Endothelial cell of umbilical vein (primary cell): ENCODE results near the gene ACADVL. TPM values are rescaled to one million over a fixed set of nuclear protein-coding genes. Genes with fewer than 3 reads are reported as not detected.
A peak's percentile ranks its signal among the peaks of the same experiment; 100 is the strongest.

ENCODE experiments used
- BruUV-seq: library from RNA; stranded (reverse); fragments of 400-500 nt; replicated peaks from 2 replicates; lab custom pipeline; 2021; lab: Mats Ljungman, UMichigan
- CTCF ChIA-PET: fragments of 300-600, 350-600 bp; sonication (Branson Sonifier 250); formaldehyde crosslinking; loops from one replicate; lab custom pipeline; 2021; ENCODE audit warnings: antibody characterized with exemption, inconsistent platforms; lab: Charles Lee
- POLR2A ChIA-PET: fragments of 300-600, 350-600 bp; sonication (Branson Sonifier 250); formaldehyde crosslinking; loops from one replicate; lab custom pipeline; 2021; ENCODE audit warnings: antibody characterized with exemption, inconsistent platforms; lab: Charles Lee
- DNase-seq: peaks from one replicate; pipeline ENCODE4 v3.0.0-alpha.2; 2011; ENCODE audit warnings: low read depth, low spot score
- FAIRE-seq: peaks from 2 replicates; lab custom pipeline; 2011; peaks lifted over from hg19 to GRCh38; lab: Jason Lieb, UNC
- H2AFZ ChIP-seq: 2 replicates; pipeline ENCODE4 v1.6.0; 2012; ENCODE audit warnings: low read depth, low read length, control low read depth, inconsistent platforms
- H3K27ac ChIP-seq: 2 replicates; pipeline ENCODE4 v1.5.1; 2011; ENCODE audit warnings: low read depth, mild to moderate bottlenecking, control low read depth, low read length, moderate library complexity; ENCODE audit not compliant: insufficient read depth
- H3K27me3 ChIP-seq, 2 experiments: 2 replicates each; pipeline versions ENCODE4 v1.6.0 to v1.6.1; 2011; ENCODE audit warnings: low read length in 2 of 2, mixed read lengths in 1 of 2; ENCODE audit not compliant: control insufficient read depth in 2 of 2, insufficient read depth in 2 of 2
- H3K36me3 ChIP-seq, 2 experiments: 2 replicates in 1 of 2; 3 replicates in 1 of 2; pipeline ENCODE4 v1.5.1; 2011; ENCODE audit warnings: low read length in 2 of 2, mild to moderate bottlenecking in 1 of 2, moderate library complexity in 1 of 2; ENCODE audit not compliant: control insufficient read depth in 2 of 2, insufficient read depth in 2 of 2; ENCODE audit errors: extremely low read depth in 1 of 2
- H3K4me1 ChIP-seq: 3 replicates; pipeline ENCODE4 v1.5.1; 2011; ENCODE audit warnings: mild to moderate bottlenecking, low read length; ENCODE audit not compliant: control insufficient read depth, insufficient read depth; ENCODE audit errors: extremely low read depth
- H3K4me2 ChIP-seq: 2 replicates; pipeline ENCODE4 v1.6.1; 2011; ENCODE audit warnings: low read length, control low read depth, mixed read lengths; ENCODE audit not compliant: insufficient read depth
- H3K4me3 ChIP-seq, 3 experiments: fragments of 200-600 bp in 1 of 3; sonication (generic), shearing (Covaris generic) in 1 of 3; replicated peaks in 1 of 3; 2 replicates each; pipeline ENCODE4 v1.5.1; 2011 to 2016; ENCODE audit warnings: control low read depth in 3 of 3, low read length in 3 of 3, mild to moderate bottlenecking in 2 of 3, inconsistent platforms in 1 of 3, low read depth in 1 of 3, moderate library complexity in 1 of 3; ENCODE audit not compliant: insufficient read depth in 1 of 3
- H3K79me2 ChIP-seq: 2 replicates; pipeline ENCODE4 v1.6.0; 2012; ENCODE audit warnings: low read length, inconsistent platforms; ENCODE audit not compliant: control insufficient read depth, insufficient read depth
- H3K9ac ChIP-seq: replicated peaks from 2 replicates; pipeline ENCODE3; 2011; ENCODE audit warnings: low read length, control low read depth; ENCODE audit not compliant: insufficient read depth; ENCODE audit errors: extremely low read depth
- H3K9me1 ChIP-seq: replicated peaks from 3 replicates; pipeline ENCODE4 v1.6.0; 2011; ENCODE audit warnings: mild to moderate bottlenecking, low read length; ENCODE audit not compliant: control insufficient read depth, insufficient read depth; ENCODE audit errors: extremely low read depth
- H3K9me3 ChIP-seq: replicated peaks from 2 replicates; pipeline ENCODE4 v1.5.1; 2012; ENCODE audit warnings: low read length, inconsistent platforms; ENCODE audit not compliant: control insufficient read depth, insufficient read depth
- H4K20me1 ChIP-seq: replicated peaks from 2 replicates; pipeline ENCODE3; 2011; ENCODE audit warnings: mild to moderate bottlenecking, low read length; ENCODE audit not compliant: control insufficient read depth, insufficient read depth; ENCODE audit errors: extremely low read depth
- FOS ChIP-seq: IDR thresholded peaks from 2 replicates; pipeline ENCODE4 v1.6.1; 2011; ENCODE audit warnings: mild to moderate bottlenecking, low read length, moderate library complexity, borderline replicate concordance; ENCODE audit not compliant: insufficient read depth
- GATA2 ChIP-seq: IDR thresholded peaks from 2 replicates; pipeline ENCODE4 v1.7.0; 2011; ENCODE audit warnings: low read depth, mild to moderate bottlenecking, moderate library complexity, mixed read lengths, low read length; ENCODE audit not compliant: insufficient read length, insufficient read depth
- JUN ChIP-seq: IDR thresholded peaks from 2 replicates; pipeline ENCODE4 v1.6.1; 2011; ENCODE audit warnings: borderline replicate concordance, low read depth; ENCODE audit not compliant: insufficient read length, insufficient read depth
- POLR2A ChIP-seq: IDR thresholded peaks from 2 replicates; pipeline ENCODE4 v1.6.1; 2012; ENCODE audit warnings: low read depth, mild to moderate bottlenecking, control low read depth, low read length
- POLR2AphosphoS5 ChIP-seq: IDR thresholded peaks from 2 replicates; pipeline ENCODE4 v1.6.1; 2012; ENCODE audit warnings: low read depth, mild to moderate bottlenecking, control low read depth, low read length, moderate library complexity; ENCODE audit not compliant: insufficient read depth
- dilution Hi-C: fragments of 300-500 bp; cut with MboI; formaldehyde crosslinking; loops from one replicate; pipeline ENCODE4 v1.15.0; 2019; ENCODE audit warnings: low sequenced_read_pairs; ENCODE audit not compliant: extremely low pct_ligation_motif_present
- intact Hi-C: fragments of 100-400 bp; cut with micrococcal nuclease; formaldehyde crosslinking; loops from one replicate; pipeline ENCODE4 v1.10.0; 2022
- polyA plus RNA-seq, 4 experiments: library from polyadenylated mRNA; depleted of rRNA in 3 of 4; stranded (reverse) in 3 of 4; unstranded in 1 of 4; fragments of >200 nt; gene quantifications; 2 replicates each; pipeline versions ENCODE4 v1.2.1 to v1.2.3, GENCODE V29; 2011 to 2012; ENCODE audit warnings: missing spikeins in 1 of 4
- total RNA-seq: library from RNA; stranded (reverse); gene quantifications from 2 replicates; pipeline ENCODE4 v1.2.3, GENCODE V29; 2021
- TF ChIP-seq, protein P1 (sequence below), 2 donors: IDR thresholded peaks; 1 replicate in 1 of 2; 2 replicates in 1 of 2; pipeline ENCODE4 v1.5.1; 2011; ENCODE audit warnings: low read length in 2 of 2, mild to moderate bottlenecking in 2 of 2, moderate library complexity in 2 of 2, control low read depth in 1 of 2, inconsistent platforms in 1 of 2, low read depth in 1 of 2; ENCODE audit not compliant: insufficient read depth in 1 of 2; ENCODE audit errors: extremely low read depth in 1 of 2

Gene ACADVL
- total and polyA plus RNA-seq, 2 donors (not counting 3 experiments of a cell fraction or from before 2014, with no cell fraction given), result 308 to 376 TPM

- Histone ChIP-seq H3K36me3 (peaks cover 0 to 6% of the 10 kb centered on the region in 2 experiments), H2AFZ (no peak overlapping the region), H3K9me3 (no peaks in the 10 kb centered on the region), H3K4me1 (no peaks in the 10 kb centered on the region), H3K27ac (no peak overlapping the region), H3K4me2 (no peak overlapping the region), H3K27me3 (no peaks in the 10 kb centered on the region), H3K9me1 (no peaks in the 10 kb centered on the region), H3K79me2 (no peaks in the 10 kb centered on the region), H3K4me3 (no peak overlapping the region), H3K9ac (no peak overlapping the region), H4K20me1 (no peaks in the 10 kb centered on the region)
- dilution Hi-C loops, result no loop called here
- CTCF ChIA-PET, result interaction anchor here (0.9 to 3.0 kb wide), 3 partner anchors 9 to 140 kb away, joined by 3 to 19 read pairs (median 13); no protein-coding TSS in a partner anchor
- intact Hi-C loops, result no loop called here
- POLR2A ChIA-PET, result no interaction called here
- TF ChIP-seq, protein P1, sequence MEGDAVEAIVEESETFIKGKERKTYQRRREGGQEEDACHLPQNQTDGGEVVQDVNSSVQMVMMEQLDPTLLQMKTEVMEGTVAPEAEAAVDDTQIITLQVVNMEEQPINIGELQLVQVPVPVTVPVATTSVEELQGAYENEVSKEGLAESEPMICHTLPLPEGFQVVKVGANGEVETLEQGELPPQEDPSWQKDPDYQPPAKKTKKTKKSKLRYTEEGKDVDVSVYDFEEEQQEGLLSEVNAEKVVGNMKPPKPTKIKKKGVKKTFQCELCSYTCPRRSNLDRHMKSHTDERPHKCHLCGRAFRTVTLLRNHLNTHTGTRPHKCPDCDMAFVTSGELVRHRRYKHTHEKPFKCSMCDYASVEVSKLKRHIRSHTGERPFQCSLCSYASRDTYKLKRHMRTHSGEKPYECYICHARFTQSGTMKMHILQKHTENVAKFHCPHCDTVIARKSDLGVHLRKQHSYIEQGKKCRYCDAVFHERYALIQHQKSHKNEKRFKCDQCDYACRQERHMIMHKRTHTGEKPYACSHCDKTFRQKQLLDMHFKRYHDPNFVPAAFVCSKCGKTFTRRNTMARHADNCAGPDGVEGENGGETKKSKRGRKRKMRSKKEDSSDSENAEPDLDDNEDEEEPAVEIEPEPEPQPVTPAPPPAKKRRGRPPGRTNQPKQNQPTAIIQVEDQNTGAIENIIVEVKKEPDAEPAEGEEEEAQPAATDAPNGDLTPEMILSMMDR (IDR thresholded peaks at IDR 0.05; ENCODE audit: extremely low read depth in 1 of 2, insufficient read depth in 1 of 2, low read depth in 1 of 2, low read length in 2 of 2), result peak; percentile 12 to 33
- TF ChIP-seq JUN (no peak), FOS (no peak), GATA2 (no peak), POLR2A (no peak)
- DNase-seq, result no peak
- FAIRE-seq, result no peak
- no TSS peak for BruUV-seq
These were observed 33.5 kb upstream of the ACADVL start for GRCh38 chr17:7186241-7186640.

DNA sequence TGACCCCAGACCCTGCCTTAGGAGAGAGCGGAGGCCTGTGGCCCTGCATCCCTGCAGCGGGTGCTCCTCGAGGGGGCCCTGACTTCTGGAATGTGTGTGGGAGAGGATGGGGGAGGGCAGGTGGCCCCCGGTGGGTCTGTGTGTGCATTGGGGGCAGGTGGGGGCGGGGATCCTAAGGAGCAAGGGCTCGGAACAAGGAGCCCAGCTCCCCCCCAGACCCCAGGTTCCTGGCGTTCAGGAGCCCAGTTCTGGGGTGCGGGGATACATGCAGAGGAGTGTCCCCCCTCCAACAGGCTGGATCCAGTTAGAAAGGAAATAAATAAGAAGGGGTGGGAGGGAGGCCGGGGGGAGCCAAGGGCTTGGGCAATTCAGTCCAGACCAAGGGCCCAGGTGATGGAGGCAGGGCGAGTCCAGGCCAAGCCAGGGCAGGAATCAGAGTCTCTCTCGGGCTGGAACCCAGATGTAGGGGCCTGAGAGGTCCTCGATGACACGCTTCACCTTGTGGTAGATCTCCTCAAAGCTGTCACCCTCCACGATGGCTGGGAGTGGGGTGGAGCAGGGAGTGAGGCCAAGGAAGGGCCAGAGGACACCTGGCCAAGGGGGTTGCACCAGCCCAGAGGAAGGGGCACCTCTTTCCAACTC is 29.3 kb upstream of the ACADVL start:
- no peaks in the 10 kb centered on the region for H3K9me1 ChIP-seq
- H3K9ac ChIP-seq, result no peak overlapping the region
- dilution Hi-C loops, result no loop called here
- H3K27ac ChIP-seq, result no peak overlapping the region
- intact Hi-C loops, result no loop called here
- H3K4me2 ChIP-seq, result no peak overlapping the region
- no peak for TF ChIP-seq POLR2AphosphoS5
- TF ChIP-seq, protein P1 (IDR thresholded peaks at IDR 0.05; ENCODE audit: extremely low read depth in 1 of 2, insufficient read depth in 1 of 2, low read depth in 1 of 2, low read length in 2 of 2), result no peak
- BruUV-seq, result no TSS peak
- FAIRE-seq (no peak), DNase-seq (no peak)
- H2AFZ ChIP-seq, result no peak overlapping the region
- H3K27me3 ChIP-seq, result no peaks in the 10 kb centered on the region
- H3K4me3 ChIP-seq, result no peak overlapping the region
- H3K79me2 ChIP-seq, result no peaks in the 10 kb centered on the region
- H3K9me3 ChIP-seq, result no peaks in the 10 kb centered on the region
- H3K36me3 ChIP-seq, result peaks cover 0 to 20% of the 10 kb centered on the region in 2 experiments
- ChIA-PET POLR2A (no interaction called here), CTCF (interaction anchor here (0.7 kb wide), 1 partner anchor 371 kb away, joined by 3 read pairs; no protein-coding TSS in a partner anchor)
- H4K20me1 ChIP-seq, result no peaks in the 10 kb centered on the region
- no peaks in the 10 kb centered on the region for H3K4me1 ChIP-seq
